Sigmoid colon (tissue), 7 donors: Measurements from ENCODE around the gene GAS2L1. TPM values are rescaled to one million over a fixed set of nuclear protein-coding genes. Genes with fewer than 3 reads are reported as not detected.

Experiments
- DNase-seq: peaks from one replicate; pipeline ENCODE4 v3.0.0-alpha.2; 2019
- H3K27ac ChIP-seq, 4 donors: fragments of 200-600 bp; sonication (generic); one replicate each; pipeline ENCODE4 v1.5.1; 2016 to 2019; ENCODE audit warnings: mild to moderate bottlenecking in 1 of 4
- H3K27me3 ChIP-seq, 3 donors: fragments of 200-600 bp; sonication (generic); one replicate each; pipeline ENCODE4 v1.5.1; 2019; ENCODE audit warnings: mild to moderate bottlenecking in 1 of 3
- H3K36me3 ChIP-seq, 4 donors: fragments of 200-600 bp; sonication (generic); one replicate each; pipeline ENCODE4 v1.5.1; 2016 to 2019
- H3K4me1 ChIP-seq, 4 donors: fragments of 200-600 bp; sonication (generic); one replicate each; pipeline ENCODE4 v1.5.1; 2017 to 2019
- H3K4me3 ChIP-seq, 4 donors: fragments of 200-600 bp; sonication (generic); one replicate each; pipeline ENCODE4 v1.5.1; 2017 to 2019; ENCODE audit warnings: mild to moderate bottlenecking in 2 of 4, moderate library complexity in 1 of 4
- H3K9me3 ChIP-seq, 4 donors: fragments of 200-600 bp in 3 of 4; sonication (generic) in 3 of 4; one replicate each; pipeline versions ENCODE4 v1.5.1 to v1.6.1; 2013 to 2019
- EP300 ChIP-seq, 4 donors: sonication (generic); formaldehyde crosslinking; IDR thresholded peaks; one replicate each; pipeline ENCODE4 v1.6.1; 2017; ENCODE audit warnings: antibody characterized with exemption in 4 of 4
- POLR2A ChIP-seq, 2 donors: fragments of 450-650 bp; IDR thresholded peaks; one replicate each; pipeline ENCODE4 v1.6.1; 2016; ENCODE audit warnings: antibody characterized with exemption in 2 of 2, mild to moderate bottlenecking in 2 of 2, moderate library complexity in 2 of 2
- POLR2AphosphoS5 ChIP-seq, 4 donors: sonication (generic); formaldehyde crosslinking; IDR thresholded peaks; one replicate each; pipeline ENCODE4 v1.6.1; 2017; ENCODE audit warnings: antibody characterized with exemption in 4 of 4
- WGBS, 2 donors: extraction: QIAGEN DNeasy Blood & Tissue Kit; methylation state at CpG; one replicate each; pipeline ENCODE4 v1.1.7; 2013; 5-methylcytosine and 5-hydroxymethylcytosine counted together
- intact Hi-C: fragments of 100-400 bp; cut with DNase I; formaldehyde crosslinking; loops from one replicate; pipeline ENCODE4 v1.15.1; 2023
- polyA plus RNA-seq, 3 donors: library from polyadenylated mRNA; stranded (reverse); fragments of 200-250 nt; gene quantifications; one replicate each; pipeline ENCODE4 v1.2.3, GENCODE V29; 2013
- total RNA-seq, 4 donors: library from RNA; depleted of rRNA; stranded (reverse); fragments of >200 nt; gene quantifications; one replicate each; pipeline ENCODE4 v1.1.0, GENCODE V29; 2016
- TF ChIP-seq, protein P1 (sequence below), 4 experiments: fragments of 450-650 bp in 3 of 4; fragments of 200-600 bp in 1 of 4; IDR thresholded peaks; one replicate each; pipeline ENCODE4 v1.5.1; 2016 to 2019; ENCODE audit warnings: antibody characterized with exemption in 4 of 4, mild to moderate bottlenecking in 3 of 4, moderate library complexity in 2 of 4
- donor health status: healthy with polysubstance abuse.
- donor health status: Bipolar disorder and iron deficiency.
- donor health status: healthy.

GAS2L1 gene
- total and polyA plus RNA-seq, 7 donors, result 12.0 to 27.5 (median 22.1) TPM

DNA sequence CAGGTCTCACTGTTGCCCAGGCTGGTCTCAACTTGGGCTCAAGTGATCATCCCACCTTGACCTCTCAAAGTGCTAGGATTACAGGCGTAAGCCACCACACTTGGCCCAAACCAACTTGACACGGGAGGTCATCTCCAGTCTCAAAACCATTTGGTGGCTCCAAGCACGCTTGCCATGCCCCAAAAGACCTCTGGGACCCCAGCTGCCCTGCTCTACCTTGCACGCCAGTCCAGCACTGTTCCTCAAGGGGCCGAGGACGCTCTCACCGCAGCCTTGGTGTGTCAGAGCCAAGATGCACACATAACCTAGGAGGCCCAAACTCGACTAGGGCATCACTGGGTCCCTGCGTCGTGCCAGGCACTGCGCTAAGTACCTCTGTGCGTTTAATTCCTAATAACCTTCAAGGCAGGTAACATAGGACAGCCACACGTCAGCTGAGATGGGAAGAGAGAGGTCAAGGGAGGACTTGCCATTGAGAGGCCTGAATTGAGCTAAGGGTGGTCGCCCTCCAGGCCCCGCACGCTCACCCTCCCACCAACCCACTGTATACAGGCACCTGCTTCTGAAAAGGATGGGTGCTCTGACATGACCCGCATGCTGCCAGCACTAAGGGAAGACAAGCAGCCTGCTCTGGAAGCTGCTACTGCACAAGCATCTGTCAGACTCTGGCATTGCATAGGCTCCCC is 4.6 kb upstream of the GAS2L1 start:
- H3K4me3 ChIP-seq, result no peak overlapping the region
- TF ChIP-seq, protein P1, sequence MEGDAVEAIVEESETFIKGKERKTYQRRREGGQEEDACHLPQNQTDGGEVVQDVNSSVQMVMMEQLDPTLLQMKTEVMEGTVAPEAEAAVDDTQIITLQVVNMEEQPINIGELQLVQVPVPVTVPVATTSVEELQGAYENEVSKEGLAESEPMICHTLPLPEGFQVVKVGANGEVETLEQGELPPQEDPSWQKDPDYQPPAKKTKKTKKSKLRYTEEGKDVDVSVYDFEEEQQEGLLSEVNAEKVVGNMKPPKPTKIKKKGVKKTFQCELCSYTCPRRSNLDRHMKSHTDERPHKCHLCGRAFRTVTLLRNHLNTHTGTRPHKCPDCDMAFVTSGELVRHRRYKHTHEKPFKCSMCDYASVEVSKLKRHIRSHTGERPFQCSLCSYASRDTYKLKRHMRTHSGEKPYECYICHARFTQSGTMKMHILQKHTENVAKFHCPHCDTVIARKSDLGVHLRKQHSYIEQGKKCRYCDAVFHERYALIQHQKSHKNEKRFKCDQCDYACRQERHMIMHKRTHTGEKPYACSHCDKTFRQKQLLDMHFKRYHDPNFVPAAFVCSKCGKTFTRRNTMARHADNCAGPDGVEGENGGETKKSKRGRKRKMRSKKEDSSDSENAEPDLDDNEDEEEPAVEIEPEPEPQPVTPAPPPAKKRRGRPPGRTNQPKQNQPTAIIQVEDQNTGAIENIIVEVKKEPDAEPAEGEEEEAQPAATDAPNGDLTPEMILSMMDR (IDR thresholded peaks at IDR 0.05), result no peak
- peak in 1 of 4 donors; percentile 28 for TF ChIP-seq POLR2AphosphoS5 (IDR thresholded peaks at IDR 0.05)
- H3K27ac ChIP-seq, result peak overlapping the region in 1 of 4 donors; percentile 55
- no peaks in the 10 kb centered on the region for H3K9me3 ChIP-seq
- whole genome bisulfite sequencing, 2 donors, result 85 to 94% methylated on average over 17 of the region's 17 CpGs
- DNase-seq, result no peak
- peaks cover 0 to 25% (median 8%) of the 10 kb centered on the region in 4 donors for H3K4me1 ChIP-seq
- intact Hi-C loops, result no loop called here
- H3K36me3 ChIP-seq, result peaks cover 29 to 50% (median 40%) of the 10 kb centered on the region in 4 donors
- H3K27me3 ChIP-seq, result no peaks in the 10 kb centered on the region

GRCh38 chr22:29302402-29302680 is 4.1 kb upstream of the GAS2L1 start:
- Histone ChIP-seq H3K27ac (peak overlapping the region in 2 of 4 donors; percentile 34 to 55), H3K36me3 (peaks cover 24 to 45% (median 36%) of the 10 kb centered on the region in 4 donors), H3K4me1 (peaks cover 0 to 26% (median 8%) of the 10 kb centered on the region in 4 donors), H3K4me3 (no peak overlapping the region), H3K27me3 (no peaks in the 10 kb centered on the region), H3K9me3 (no peaks in the 10 kb centered on the region)
- TF ChIP-seq, protein P1 (IDR thresholded peaks at IDR 0.05), result no peak
- TF ChIP-seq POLR2A (IDR thresholded peaks at IDR 0.05) (no peak), EP300 (IDR thresholded peaks at IDR 0.05) (no peak), POLR2AphosphoS5 (IDR thresholded peaks at IDR 0.05) (no peak)
- 25 to 64% methylated on average over 2 of the region's 2 CpGs for WGBS, 2 donors
- no peak for DNase-seq
- intact Hi-C loops, result no loop called here

GRCh38 chr22:29302681-29303465 is 3.6 kb upstream of the GAS2L1 start:
- Histone ChIP-seq H3K4me3 (no peak overlapping the region), H3K36me3 (peaks cover 19 to 40% (median 30%) of the 10 kb centered on the region in 4 donors), H3K27me3 (no peaks in the 10 kb centered on the region), H3K27ac (peak overlapping the region in 3 of 4 donors; percentile 2 to 55 (median 34)), H3K4me1 (peaks cover 0 to 31% (median 13%) of the 10 kb centered on the region in 4 donors), H3K9me3 (no peaks in the 10 kb centered on the region)
- intact Hi-C loops, result no loop called here
- no peak for DNase-seq
- no peak for TF ChIP-seq POLR2A (IDR thresholded peaks at IDR 0.05)
- TF ChIP-seq, protein P1 (IDR thresholded peaks at IDR 0.05), result no peak
- TF ChIP-seq POLR2AphosphoS5 (IDR thresholded peaks at IDR 0.05), result no peak
- WGBS, 2 donors, result 27 to 61% methylated on average over 13 of the region's 13 CpGs

DNA sequence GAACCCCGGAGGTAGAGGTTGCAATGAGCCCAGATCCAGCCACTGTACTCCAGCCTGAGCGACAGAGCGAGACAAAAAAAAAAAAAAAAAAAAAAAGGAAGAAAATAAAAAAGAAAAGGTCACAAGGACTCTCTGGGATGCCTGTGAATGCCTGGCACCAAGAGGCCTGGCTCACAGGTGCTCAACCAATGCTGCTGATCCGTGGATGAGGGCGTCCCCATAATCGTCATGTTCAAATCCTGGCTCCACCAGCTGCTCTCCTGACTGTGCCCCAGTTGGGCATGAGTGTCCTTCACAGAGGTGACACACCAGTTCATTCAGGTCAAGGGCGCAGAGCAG is 645 bp upstream of the GAS2L1 start:
- H3K9me3 ChIP-seq, result no peaks in the 10 kb centered on the region
- intact Hi-C loops, result loop anchor here (1.0 to 2.0 kb wide), 2 partner anchors 37 to 53 kb away; partner anchors contain the start of gene EWSR1
- TF ChIP-seq POLR2AphosphoS5 (IDR thresholded peaks at IDR 0.05) (no peak), POLR2A (IDR thresholded peaks at IDR 0.05) (no peak), EP300 (IDR thresholded peaks at IDR 0.05) (no peak)
- TF ChIP-seq, protein P1 (IDR thresholded peaks at IDR 0.05), result no peak
- peaks cover 0 to 11% (median 1%) of the 10 kb centered on the region in 4 donors for H3K36me3 ChIP-seq
- WGBS, 2 donors, result 43 to 55% methylated on average over 7 of the region's 7 CpGs
- H3K27me3 ChIP-seq, result no peaks in the 10 kb centered on the region
- peak overlapping the region; percentile 86 to 94 (median 88) for H3K27ac ChIP-seq
- DNase-seq, result no peak
- H3K4me3 ChIP-seq, result peak overlapping the region in 1 of 4 donors; percentile 94
- H3K4me1 ChIP-seq, result peaks cover 0 to 60% (median 42%) of the 10 kb centered on the region in 4 donors
